GM04503 (cell line): ENCODE data around the gene INPP5E.
A peak's percentile ranks its signal among the peaks of the same experiment; 100 is the strongest.

Experiments
- DNase-seq: peaks from one replicate; pipeline ENCODE4 v3.0.0-alpha.2; 2012; ENCODE audit warnings: low read depth

INPP5E gene

DNA sequence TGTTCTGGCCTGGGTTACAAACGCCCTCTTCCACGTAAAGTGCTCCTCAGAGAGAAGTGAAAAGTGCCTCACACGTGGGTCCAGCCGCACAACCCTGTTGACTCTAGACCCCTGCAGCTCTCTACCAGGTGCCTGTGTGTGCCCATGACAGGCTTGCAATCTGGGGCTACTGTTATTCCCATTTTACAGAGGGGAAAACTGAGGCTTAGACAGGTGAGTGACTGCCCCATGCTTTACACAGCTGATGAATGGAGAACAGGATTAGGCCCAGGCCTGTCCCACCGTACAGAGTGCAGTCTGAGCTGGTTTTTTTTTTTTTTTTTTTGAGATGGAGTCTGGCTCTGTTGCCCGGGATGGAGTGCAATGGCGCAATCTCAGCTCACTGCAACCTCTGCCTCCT lies 6.2 kb upstream of the INPP5E start:
- DNase-seq: no peak

DNA sequence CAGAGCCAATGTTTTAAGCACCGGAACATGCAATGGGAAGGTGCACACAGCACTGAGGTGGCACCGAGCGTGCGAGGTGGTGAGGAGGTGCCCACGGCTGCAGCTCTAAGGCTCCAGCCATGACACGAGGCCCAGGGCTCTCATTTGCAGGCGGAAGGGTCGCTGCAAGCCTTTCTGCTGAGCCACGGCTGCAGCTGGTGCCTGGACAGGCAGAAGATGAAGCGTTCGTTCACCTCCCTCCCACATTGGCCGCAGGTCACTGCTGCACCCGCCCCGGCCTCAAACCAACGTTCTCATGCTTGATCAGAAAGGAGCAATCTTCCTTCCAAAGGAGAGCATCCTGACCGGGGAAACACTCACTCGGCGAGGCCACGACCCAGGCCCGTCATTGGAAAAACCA lies 4.5 kb upstream of the INPP5E start:
- no peak for DNase-seq

DNA sequence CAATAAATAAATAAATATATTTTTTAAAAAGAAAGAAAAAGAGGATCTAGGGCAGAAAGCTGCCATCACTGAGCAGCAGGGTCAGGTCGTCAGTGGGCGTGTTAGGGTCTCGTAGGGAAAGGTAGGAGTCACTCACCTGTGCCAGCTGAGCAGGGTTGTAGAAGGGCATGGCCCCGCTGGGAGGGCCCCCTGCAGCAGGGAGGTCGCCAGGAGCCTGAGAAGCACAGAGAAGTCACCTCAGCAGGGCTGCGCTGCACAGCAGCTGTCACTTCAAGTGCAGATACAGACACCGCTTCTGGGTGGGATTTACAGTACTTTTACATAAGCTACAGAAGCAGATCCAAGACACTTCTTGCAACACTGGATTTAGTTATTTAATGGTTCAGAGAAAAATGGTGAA lies 4.0 kb upstream of the INPP5E start:
- no peak for DNase-seq

DNA sequence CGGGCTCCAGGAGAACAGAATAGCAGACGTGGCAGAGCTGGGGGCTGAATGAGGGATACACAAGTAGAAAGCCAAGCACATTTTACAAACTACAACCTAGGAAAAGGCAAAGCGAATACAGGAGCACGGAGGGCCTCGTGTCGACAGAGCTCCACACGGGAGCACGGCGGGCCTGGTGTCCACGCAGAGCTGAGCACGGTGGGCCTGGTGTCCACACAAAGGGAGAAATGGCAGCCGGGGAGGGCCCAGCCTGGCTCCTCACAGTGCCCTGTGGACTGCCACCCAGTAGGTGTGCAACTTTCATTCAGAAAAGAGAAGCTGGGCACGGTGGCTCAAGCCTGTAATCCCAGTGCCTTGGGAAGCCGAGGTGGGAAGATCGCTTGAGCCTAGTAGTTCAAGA lies 3.4 kb upstream of the INPP5E start:
- DNase-seq: no peak

DNA sequence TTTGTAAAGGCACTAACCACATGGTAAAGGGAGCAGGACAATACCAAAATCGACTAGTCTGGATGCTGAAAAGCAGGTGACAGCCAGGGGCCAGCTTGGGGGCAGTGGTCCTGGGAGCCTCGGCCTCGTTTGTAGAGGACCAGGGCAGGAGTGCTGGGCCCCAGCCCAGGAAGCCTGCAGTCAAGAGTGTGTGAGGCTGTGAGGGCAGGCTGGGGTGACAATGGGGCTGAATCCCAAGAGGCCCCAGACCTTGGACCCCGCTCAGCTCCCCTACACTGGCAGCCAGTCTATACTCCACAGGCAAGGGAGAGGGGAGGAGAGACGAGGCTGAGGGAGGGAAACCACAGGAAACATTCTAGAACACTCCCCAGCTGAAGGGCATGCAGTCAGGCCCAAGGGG lies 2.6 kb upstream of the INPP5E start:
- DNase-seq: no peak

DNA sequence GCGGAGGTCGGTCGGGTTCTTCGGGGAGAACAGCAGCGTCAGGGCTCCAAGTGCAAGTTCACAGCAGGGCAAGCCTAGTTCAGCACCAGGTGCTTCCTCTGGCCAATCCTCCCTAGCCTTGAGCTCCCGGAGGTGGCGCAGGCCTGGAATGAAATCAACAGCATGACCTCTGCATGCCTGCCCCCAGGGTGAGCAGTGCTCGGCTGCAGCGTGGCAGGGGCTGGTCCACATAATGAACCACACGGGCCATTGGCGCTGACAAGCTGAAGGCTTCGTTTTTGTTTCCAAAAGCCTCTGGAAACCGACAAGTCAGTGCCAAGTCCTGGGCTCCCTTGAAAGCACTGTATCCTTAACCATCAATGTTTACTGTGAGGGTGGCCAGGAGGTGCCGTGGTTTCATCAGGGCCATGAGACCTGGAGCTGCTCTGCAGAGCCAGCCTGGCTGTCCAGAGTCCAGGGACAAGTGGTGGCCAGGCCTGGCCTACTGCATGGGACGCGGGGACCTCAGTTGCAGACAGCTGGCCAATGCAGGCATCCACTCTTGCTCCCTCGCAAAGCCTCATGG lies 2.1 kb upstream of the INPP5E start:
- DNase-seq: no peak

DNA sequence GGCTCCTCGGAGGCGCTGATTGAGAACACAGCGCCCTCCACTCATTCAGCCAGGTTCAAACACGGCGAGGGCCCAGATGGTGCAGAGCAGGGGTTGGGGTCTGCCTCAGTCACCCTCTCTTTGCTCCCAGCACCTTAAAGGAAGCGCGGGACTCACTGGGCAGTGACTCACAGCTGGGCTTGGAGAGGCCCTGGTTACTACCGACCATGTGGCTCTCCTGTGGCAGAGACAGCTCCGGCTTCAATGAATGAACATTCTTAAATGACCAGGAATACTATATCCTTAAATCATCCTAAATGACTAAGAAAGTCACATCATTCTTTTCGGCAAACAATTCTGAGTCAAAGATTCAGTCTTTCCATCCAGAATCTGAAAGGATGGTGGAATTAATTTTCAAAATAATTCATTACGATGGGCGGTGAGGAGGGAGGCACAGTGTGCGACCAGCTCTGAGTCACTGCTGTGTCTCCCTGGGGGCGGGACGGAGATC lies 1.6 kb upstream of the INPP5E start:
- DNase-seq: no peak

DNA sequence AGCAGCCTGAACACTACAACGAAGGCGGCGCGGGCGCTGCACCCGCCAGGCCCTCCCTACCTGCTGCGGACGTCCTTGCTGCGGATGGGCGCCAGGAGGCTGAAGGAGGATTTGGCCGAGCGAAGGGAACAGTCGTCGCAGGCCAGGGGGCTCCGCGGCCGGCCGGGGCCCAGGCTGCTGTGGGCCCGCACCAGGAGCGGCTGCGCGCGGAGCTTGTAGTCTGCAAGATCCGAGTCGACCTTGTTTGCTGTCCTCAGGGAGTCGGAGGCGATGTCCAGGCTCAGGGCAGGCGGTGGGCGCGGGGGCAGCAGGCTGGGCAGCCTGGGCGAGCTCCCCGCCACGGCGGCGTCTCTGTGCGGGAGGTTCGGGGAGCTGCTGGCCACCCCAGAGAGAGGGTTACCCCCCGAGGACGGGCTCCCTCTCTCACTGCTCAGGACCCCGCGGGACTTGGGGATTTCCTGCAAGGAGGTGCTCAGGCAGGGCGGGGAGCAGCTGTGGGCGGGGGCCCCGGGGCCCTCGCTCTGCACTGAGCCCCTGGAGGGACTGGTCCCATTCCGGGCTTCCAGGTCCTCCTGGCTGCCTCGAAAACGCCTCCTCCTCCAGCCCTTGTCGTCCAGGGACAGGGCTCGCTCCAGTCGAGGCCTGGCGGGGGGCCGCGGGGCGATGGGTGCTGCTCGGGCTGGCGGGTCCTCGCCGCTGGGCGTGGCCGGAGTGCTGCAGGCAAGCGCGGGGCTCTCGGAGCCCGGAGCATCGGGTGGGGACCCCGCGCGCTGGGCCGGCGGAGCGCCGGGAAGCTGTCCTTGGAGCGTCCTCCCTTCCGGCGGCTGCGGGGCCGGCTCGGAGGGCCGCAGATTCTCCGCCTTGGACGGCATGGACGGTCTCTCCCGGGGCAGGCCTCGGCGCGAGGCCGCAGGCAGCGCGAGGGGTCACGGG lies 831 bp downstream of the INPP5E start:
- DNase-seq: no peak

DNA sequence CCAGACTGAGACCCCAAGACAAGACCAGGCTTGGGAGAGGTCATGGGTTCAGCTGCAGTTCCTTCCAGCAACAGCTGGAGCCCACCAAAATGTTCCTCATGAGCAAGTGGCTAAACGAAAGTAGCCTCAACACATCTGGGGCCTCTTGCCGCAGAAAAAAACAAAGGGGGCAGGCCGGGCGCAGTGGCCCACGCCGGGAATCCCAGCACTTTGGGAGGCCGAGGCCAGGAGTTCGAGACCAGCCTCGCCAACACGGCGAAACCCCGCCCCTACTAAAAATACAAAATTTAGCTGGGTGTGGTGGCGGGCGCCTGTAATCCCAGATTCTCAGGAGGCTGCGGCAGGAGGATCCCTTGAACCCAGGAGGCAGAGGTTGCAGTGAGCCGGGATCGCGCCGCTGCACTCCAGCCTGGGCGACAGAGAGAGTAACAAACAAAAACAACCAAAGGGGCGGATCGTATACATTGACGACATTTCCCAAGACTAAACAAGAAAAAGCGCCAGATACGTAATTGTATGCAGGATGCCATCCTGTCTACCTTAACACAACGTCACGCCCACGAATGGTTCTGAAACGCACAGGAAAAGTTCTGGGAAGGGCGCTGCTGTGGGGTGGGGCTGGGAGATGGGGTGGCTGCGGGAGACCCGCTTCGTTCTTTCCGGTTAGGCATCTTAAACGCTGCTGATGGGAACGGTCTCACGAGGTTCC lies 1.7 kb downstream of the INPP5E start:
- DNase-seq: no peak

DNA sequence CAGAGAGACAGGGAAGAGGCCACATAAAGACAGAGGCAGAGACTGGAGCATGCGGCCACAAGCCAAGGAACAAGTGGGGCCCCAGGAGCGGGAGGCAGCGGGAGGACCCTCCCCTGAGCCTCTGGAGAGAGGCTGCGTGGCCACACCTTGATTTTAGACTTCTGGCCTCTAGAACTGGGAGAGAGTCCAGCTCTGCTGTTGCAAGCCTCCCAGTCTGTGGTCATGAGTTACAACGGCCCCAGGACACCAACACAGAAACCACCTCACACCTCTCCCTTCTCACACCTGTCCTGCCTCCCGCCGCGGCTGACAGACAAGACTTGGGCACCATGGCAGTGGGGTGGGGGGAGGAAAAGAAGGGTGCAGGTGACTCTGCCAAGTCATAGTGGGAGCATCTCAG lies 2.2 kb downstream of the INPP5E start:
- DNase-seq: peak; percentile 20

DNA sequence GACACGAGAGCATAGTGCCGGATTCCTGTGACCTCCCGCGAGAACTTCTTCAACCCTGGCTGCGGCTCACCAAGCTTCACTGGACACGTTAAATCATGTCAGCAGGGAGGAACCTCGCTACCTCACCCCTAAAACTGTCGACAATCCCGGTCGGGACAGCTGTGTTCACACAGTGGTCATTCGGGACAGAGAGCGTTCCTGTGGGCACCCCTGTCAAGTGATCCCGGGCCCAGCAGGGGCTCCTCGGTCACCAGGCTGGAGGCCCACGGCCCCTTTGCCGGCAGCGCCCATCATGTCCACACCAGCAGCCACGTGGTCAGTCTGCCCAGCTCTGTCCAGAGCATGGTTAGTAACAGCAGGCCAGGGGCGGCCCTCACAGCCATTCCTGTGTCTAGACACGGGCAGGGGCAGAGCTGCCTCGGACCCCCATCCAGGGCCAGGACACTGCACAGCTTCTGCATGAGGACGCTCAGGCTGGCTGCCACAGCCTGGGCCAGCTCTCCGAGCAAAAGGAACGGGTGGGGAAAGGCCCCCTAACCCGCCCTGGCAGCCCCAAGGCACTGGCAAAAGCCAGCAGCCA lies 3.5 kb downstream of the INPP5E start:
- DNase-seq: no peak

DNA sequence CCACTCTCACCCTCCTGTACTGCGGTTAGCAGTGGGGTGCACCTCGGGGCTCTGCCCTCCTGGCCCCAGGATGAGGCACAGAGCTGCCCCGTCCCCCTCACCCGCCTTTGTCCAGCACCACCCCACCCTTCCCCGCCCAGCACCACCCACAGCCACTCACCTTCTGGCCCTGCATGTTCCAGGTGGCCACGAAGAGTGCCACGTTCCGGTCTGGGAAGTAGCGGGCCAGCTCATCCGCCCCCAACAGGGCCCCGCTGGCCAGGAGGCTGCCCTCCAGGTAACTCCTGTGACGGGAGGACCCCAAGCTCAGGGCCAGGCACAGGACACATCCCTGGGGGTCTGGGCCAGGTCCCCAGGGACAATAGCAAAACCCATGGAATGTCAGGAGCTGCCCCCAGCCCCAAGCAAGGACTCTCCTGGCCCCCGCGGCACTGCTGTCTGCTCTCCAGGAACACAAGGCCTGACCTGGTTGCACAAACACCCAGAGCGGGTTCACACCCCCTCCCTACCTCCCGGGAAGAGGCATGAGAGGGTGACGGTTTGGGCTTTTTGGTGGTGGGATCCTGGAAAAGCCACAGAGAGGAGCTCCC lies 5.0 kb downstream of the INPP5E start:
- DNase-seq: no peak

DNA sequence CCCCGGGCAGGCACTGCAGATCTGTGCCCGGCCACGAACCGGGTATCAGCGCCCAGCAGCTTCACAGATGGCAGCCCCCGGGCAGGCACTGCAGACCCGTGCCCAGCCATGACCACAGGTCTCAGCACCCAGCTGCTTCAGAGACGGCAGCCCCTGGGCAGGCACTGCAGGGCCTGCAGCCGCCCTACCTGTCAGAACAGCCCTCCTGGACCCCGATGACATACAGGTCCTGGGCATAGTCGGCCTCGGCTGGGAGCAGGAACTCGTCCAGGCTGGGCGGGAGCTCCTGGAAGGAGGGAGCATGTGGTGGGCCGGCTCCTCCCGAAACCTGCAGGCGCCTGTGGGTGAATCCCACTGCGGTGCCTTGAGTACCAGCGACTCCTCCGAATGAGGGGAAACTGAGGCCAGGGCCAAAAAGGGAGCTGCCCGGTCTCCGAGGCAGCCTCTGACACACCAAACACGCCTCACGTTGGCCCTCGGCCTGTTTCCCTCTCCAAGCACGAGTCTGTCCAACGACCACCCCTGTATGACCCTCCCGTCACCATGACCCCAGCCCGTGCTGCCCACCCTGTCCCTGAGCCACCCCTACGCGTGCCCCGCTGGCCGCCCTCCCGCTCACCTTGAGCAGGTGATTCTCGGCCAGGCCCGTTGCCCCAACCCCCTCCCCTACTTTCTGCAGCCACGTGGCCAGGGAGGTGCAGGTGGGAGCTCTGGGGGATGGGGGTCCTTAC lies 5.6 kb downstream of the INPP5E start:
- no peak for DNase-seq

DNA sequence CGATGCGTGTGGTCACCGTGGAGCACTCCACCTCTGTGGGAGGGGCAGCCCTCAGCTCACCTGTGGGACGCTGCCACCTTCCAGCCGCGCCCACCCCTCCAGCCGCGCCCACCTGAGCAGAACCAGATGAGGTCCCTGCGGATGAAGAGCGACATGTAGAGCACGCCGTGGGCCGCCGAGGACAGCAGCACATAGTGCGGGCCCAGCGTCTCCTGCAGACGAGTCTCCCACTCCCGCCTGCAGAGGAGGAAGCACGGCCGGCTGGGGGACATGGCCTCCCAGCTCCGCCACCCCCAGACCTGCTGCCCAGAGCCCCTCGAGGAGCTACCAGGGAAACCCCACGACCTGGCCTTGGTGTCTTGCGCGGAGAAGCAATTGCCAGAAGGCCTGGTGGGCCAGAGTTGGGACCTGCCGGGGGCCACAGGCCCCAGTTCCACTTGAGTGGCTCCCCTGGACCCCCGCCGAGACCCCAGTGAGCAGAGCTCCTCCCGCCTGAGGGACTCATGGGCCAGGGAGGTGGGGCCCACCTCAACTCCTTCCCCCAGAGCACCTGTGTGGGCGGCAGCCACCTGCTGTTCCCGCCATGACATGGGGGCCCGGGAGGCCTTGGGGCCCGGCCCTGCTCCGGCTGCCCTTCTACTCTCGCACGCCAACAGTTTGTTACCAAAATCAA lies 6.5 kb downstream of the INPP5E start:
- no peak for DNase-seq

DNA sequence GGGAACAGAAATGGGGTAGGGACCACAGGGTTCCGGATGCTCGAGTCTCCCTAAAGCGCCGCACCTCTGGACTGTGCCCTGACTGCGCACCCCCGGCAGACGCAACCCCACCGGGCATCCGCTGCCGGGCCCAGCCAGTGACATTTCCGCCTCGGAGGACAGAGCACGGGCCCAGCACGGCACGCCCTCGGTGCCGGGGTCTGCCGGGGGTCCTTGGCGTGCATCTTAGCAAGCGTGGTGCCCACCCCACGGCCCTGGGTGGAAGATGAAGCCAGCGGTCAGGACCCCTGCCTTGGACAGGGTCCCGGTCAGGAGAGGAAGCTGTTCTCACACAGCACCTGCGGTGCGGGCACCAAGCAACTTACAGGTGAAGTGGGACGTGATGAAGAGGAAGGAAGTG lies 7.1 kb downstream of the INPP5E start:
- no peak for DNase-seq

DNA sequence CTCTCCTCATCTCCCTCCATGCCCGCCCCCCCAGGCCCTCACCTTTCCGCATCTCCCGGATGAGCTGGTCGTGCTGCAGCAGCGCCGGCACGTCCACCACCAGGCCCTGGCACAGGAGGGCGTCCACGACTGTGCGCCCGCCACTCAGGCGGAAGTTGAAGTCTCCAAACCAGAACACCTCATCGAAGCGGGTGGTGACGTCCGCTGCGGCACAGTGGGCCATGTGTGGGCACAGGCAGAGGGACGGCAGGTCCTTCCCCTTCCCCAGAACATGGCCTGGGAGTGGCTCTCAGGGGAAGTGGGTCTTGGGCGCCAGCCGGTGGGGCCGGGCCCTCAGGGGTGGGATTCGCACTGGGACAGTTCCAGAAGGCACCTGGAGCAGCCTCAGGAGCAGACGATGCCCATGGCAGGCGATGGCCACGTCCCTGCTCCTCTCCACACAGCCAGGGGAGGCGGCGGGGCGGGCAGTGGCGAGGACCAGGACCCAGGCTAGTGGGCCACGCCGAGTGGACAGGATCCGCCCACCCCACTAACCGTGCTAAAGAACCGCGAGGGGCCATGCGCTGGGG lies 7.8 kb downstream of the INPP5E start:
- DNase-seq: no peak

DNA sequence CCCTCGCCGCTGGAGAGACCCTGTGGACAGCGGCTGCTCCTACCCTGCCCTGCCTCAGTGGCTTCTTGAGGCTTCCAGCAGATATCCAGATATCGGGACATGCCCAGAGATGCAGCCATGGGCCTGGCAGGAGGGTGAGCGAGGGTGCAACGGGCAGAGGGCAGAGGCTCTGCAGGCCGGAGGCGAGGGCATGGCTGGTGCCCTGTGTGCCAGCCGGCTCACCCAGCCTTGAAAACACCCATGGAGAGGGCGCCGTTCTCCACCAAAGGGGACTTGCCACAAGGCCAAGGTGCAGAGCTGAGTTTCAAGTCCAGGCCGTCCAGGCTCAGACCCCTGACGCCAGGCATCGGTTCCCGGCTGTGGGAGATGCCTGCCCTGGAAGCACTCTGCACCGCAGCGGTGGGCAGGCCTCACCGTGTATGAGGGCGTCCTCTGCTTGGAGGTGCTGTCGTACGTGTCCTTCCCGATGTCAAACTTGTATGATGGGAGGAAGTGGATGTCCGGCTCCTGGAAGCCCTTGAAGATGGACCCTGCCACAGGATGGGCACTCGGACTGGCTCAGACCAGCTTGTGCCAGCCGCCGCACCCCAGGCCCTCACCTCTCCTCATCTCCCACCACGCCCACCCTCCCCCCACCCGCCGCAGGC lies 8.9 kb downstream of the INPP5E start:
- DNase-seq: no peak

DNA sequence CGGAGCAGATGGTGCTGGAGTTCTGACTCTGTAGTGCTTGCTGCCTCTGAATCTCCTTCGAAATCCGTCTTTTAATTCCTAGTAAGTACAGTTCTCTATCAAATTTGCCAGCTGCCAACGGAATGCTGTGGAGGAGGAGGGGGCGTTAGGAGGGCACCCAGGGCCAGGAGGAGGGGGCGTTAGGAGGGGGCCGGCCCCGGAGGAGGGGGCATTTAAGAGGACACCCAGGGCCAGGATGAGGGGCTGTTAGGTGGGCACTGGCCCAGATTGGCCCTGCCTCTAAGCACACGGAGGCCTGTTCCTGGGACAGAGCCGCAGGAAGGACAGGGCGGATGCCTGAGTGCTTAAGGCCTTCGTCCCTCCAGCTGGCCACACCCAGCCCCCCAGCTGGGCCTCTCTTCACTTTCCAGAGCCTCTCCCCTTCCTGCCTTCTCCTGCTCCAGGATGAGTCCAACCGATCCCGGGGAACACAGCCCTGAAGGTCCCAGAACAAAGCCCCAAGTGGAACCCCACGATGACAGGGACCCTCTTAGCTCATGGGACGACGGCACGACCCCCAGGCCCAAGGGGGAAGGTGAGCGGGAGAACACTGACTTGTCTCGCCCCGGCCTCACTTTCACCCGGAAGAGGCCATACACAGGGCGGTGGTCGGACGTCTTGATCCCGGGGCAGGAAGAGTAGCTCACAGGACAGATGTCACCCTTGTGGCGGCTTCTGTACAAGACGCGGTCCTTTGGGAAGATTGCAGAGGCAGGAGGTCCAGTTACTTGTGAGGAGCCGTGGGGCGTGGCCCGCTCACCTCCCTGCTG lies 9.8 kb downstream of the INPP5E start:
- DNase-seq: no peak

DNA sequence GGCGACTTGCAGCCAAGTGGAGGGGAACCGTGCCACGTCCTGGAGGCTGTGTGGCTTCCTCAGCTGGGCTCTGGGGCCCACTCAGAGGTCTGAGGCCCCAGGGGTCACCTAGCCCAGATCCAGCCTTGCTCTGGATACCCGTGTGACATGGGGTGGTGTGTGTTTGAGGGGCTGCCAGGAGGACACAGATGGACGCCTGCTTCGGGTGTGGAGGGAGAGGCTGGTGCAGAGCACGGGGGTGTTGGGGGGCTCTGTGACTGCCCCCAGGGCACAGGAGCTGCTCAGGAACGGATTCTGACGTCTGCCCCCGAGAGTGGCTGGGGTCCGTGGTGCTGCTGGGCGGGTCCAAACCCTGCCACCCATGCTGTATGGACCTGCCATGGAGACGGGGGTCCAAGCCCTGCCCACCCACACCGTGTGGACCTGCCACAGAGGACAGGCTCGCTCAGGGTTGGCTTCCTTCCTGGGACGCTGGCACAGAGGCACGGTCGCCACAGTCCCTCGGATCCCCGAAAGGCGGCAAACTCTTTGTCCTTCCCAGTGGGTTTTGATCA lies 10.5 kb downstream of the INPP5E start:
- no peak for DNase-seq
